Liver (tissue), 9 donors: ENCODE measurements around the gene SLC35E1. TPM values are rescaled to one million over a fixed set of nuclear protein-coding genes. Genes with fewer than 3 reads are reported as not detected.

Experiments used
- DNase-seq: peaks from one replicate; pipeline ENCODE4 v3.0.0-alpha.2; 2017; ENCODE audit warnings: low spot score
- H3K27ac ChIP-seq, 2 donors: one replicate each; pipeline ENCODE4 v1.7.0; 2013; ENCODE audit warnings: inconsistent platforms in 2 of 2, low read length in 2 of 2, control low read depth in 1 of 2, low read depth in 1 of 2, mild to moderate bottlenecking in 1 of 2
- H3K27me3 ChIP-seq, 4 donors: one replicate each; pipeline versions ENCODE4 v1.6.1 to v1.7.0; 2013; ENCODE audit warnings: low read length in 3 of 4, inconsistent platforms in 1 of 4, mild to moderate bottlenecking in 1 of 4, moderate library complexity in 1 of 4; ENCODE audit not compliant: control insufficient read depth in 4 of 4, insufficient read depth in 4 of 4
- H3K36me3 ChIP-seq, 4 donors: one replicate each; pipeline versions ENCODE4 v1.6.1 to v1.7.0; 2013; ENCODE audit warnings: low read length in 3 of 4, mild to moderate bottlenecking in 3 of 4, low read depth in 1 of 4, moderate library complexity in 1 of 4; ENCODE audit not compliant: control insufficient read depth in 4 of 4, insufficient read depth in 3 of 4
- H3K4me1 ChIP-seq, 4 donors: one replicate each; pipeline versions ENCODE4 v1.6.1 to v1.7.0; 2013; ENCODE audit warnings: low read length in 3 of 4, mild to moderate bottlenecking in 3 of 4, moderate library complexity in 1 of 4; ENCODE audit not compliant: control insufficient read depth in 4 of 4, insufficient read depth in 4 of 4
- H3K4me3 ChIP-seq, 3 donors: one replicate each; pipeline versions ENCODE4 v1.6.1 to v1.7.0; 2013; ENCODE audit warnings: low read length in 3 of 3, control low read depth in 1 of 3, low read depth in 1 of 3, mild to moderate bottlenecking in 1 of 3
- H3K9ac ChIP-seq, 2 donors: one replicate each; pipeline ENCODE4 v1.7.0; 2013; ENCODE audit warnings: low read length in 2 of 2, mild to moderate bottlenecking in 2 of 2, moderate library complexity in 2 of 2, control low read depth in 1 of 2, low read depth in 1 of 2
- H3K9me3 ChIP-seq, 4 donors: one replicate each; pipeline versions ENCODE4 v1.6.1 to v1.7.0; 2013; ENCODE audit warnings: low read length in 3 of 4; ENCODE audit not compliant: control insufficient read depth in 4 of 4
- EGR1 ChIP-seq, 2 donors: IDR thresholded peaks; 2 replicates each; pipeline ENCODE4 v1.6.1; 2016 to 2018; ENCODE audit warnings: antibody characterized with exemption in 2 of 2, low read depth in 2 of 2
- FOXA1 ChIP-seq: IDR thresholded peaks from 2 replicates; pipeline ENCODE4 v1.6.1; 2016; ENCODE audit warnings: antibody characterized with exemption
- HNF4A ChIP-seq, 2 donors: conservative IDR thresholded peaks; 2 replicates each; pipeline ENCODE4 v1.6.1; 2016; ENCODE audit warnings: antibody characterized with exemption in 2 of 2, mild to moderate bottlenecking in 2 of 2
- JUND ChIP-seq, 2 donors: IDR thresholded peaks; 2 replicates each; pipeline ENCODE4 v1.6.1; 2016; ENCODE audit warnings: antibody characterized with exemption in 2 of 2
- NR2F2 ChIP-seq: IDR thresholded peaks from 2 replicates; pipeline ENCODE4 v1.6.1; 2016; ENCODE audit warnings: antibody characterized with exemption
- RAD21 ChIP-seq, 2 donors: IDR thresholded peaks; 2 replicates each; pipeline ENCODE4 v1.6.1; 2016; ENCODE audit warnings: antibody characterized with exemption in 2 of 2, mild to moderate bottlenecking in 2 of 2
- RXRA ChIP-seq, 2 donors: IDR thresholded peaks; 2 replicates each; pipeline ENCODE4 v1.6.1; 2017 to 2018; ENCODE audit warnings: antibody characterized with exemption in 2 of 2, mild to moderate bottlenecking in 1 of 2
- SP1 ChIP-seq: IDR thresholded peaks from 2 replicates; pipeline ENCODE4 v1.6.1; 2018; ENCODE audit warnings: antibody characterized with exemption, mild to moderate bottlenecking
- TAF1 ChIP-seq: conservative IDR thresholded peaks from 2 replicates; pipeline ENCODE4 v1.6.1; 2016; ENCODE audit warnings: antibody characterized with exemption, mild to moderate bottlenecking
- YY1 ChIP-seq: IDR thresholded peaks from 2 replicates; pipeline ENCODE4 v1.6.1; 2016; ENCODE audit warnings: antibody characterized with exemption, mild to moderate bottlenecking
- WGBS: extraction: QIAGEN DNeasy Blood & Tissue Kit; methylation state at CpG from one replicate; pipeline ENCODE4 v1.1.7; 2013; 5-methylcytosine and 5-hydroxymethylcytosine counted together
- polyA plus RNA-seq, 2 donors: library from polyadenylated mRNA; stranded (reverse) in 1 of 2; unstranded in 1 of 2; fragments of 200-250 nt in 1 of 2; fragments of >200 nt in 1 of 2; fragmentation: Nextera tagmentation in 1 of 2; extraction: Ambion mirVana in 1 of 2; gene quantifications; one replicate each; pipeline versions ENCODE4 v1.2.1 to v1.2.3, GENCODE V29; 2013 to 2015
- total RNA-seq, 2 donors: library from RNA; depleted of rRNA; stranded (reverse); fragments of >200 nt; gene quantifications; one replicate each; pipeline ENCODE4 v1.2.3, GENCODE V29; 2014
- TF ChIP-seq, protein P1 (sequence below): IDR thresholded peaks from 2 replicates; pipeline ENCODE4 v1.6.1; 2016; ENCODE audit warnings: antibody characterized with exemption
- TF ChIP-seq, protein P2 (sequence below): fragments of 150-350 bp; IDR thresholded peaks from 2 replicates; pipeline ENCODE4 v1.5.1; 2017; ENCODE audit warnings: improper control_type of control experiment, low read depth, low read length; ENCODE audit not compliant: missing input control
- TF ChIP-seq, protein P3 (sequence below): IDR thresholded peaks from 2 replicates; pipeline ENCODE4 v1.6.1; 2016; ENCODE audit warnings: antibody characterized with exemption
- TF ChIP-seq, protein P4 (sequence below): IDR thresholded peaks from 2 replicates; pipeline ENCODE4 v1.6.1; 2016; ENCODE audit warnings: antibody characterized with exemption, mild to moderate bottlenecking
- TF ChIP-seq, protein P5 (sequence below): IDR thresholded peaks from 2 replicates; pipeline ENCODE4 v1.6.1; 2016; ENCODE audit warnings: antibody characterized with exemption
- donor health status: healthy.
- donor health status: healthy.
- donor health status: healthy.
- donor health status: healthy.
- donor health status: healthy.

Gene SLC35E1
- total and polyA plus RNA-seq, 4 donors, result 11.2 to 20.5 (median 12.1) TPM

- WGBS, result 72% methylated on average over 7 of the region's 7 CpGs
- H3K4me1 ChIP-seq, result peaks cover 2 to 23% (median 11%) of the 10 kb centered on the region in 4 donors
- peaks cover 0 to 7% (median 1%) of the 10 kb centered on the region in 4 donors for H3K36me3 ChIP-seq
- H3K9ac ChIP-seq, result no peak overlapping the region
- no peak overlapping the region for H3K4me3 ChIP-seq
- no peak for DNase-seq
- no peaks in the 10 kb centered on the region for H3K9me3 ChIP-seq
- no peaks in the 10 kb centered on the region for H3K27me3 ChIP-seq
- TF ChIP-seq JUND (IDR thresholded peaks at IDR 0.05), result no peak
- TF ChIP-seq RAD21 (IDR thresholded peaks at IDR 0.05), result no peak
- TF ChIP-seq, protein P1, sequence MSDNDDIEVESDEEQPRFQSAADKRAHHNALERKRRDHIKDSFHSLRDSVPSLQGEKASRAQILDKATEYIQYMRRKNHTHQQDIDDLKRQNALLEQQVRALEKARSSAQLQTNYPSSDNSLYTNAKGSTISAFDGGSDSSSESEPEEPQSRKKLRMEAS, result no peak
- TF ChIP-seq RXRA (IDR thresholded peaks at IDR 0.05), result no peak
- no peak for TF ChIP-seq SP1
- no peak for TF ChIP-seq TAF1
- TF ChIP-seq HNF4A (conservative IDR thresholded peaks at IDR 0.05), result no peak
- TF ChIP-seq, protein P2, sequence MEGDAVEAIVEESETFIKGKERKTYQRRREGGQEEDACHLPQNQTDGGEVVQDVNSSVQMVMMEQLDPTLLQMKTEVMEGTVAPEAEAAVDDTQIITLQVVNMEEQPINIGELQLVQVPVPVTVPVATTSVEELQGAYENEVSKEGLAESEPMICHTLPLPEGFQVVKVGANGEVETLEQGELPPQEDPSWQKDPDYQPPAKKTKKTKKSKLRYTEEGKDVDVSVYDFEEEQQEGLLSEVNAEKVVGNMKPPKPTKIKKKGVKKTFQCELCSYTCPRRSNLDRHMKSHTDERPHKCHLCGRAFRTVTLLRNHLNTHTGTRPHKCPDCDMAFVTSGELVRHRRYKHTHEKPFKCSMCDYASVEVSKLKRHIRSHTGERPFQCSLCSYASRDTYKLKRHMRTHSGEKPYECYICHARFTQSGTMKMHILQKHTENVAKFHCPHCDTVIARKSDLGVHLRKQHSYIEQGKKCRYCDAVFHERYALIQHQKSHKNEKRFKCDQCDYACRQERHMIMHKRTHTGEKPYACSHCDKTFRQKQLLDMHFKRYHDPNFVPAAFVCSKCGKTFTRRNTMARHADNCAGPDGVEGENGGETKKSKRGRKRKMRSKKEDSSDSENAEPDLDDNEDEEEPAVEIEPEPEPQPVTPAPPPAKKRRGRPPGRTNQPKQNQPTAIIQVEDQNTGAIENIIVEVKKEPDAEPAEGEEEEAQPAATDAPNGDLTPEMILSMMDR, result no peak
- TF ChIP-seq NR2F2, result no peak
- TF ChIP-seq YY1, result no peak
- TF ChIP-seq EGR1 (IDR thresholded peaks at IDR 0.05; ENCODE audit: low read depth in 2 of 2), result no peak
- TF ChIP-seq, protein P3, sequence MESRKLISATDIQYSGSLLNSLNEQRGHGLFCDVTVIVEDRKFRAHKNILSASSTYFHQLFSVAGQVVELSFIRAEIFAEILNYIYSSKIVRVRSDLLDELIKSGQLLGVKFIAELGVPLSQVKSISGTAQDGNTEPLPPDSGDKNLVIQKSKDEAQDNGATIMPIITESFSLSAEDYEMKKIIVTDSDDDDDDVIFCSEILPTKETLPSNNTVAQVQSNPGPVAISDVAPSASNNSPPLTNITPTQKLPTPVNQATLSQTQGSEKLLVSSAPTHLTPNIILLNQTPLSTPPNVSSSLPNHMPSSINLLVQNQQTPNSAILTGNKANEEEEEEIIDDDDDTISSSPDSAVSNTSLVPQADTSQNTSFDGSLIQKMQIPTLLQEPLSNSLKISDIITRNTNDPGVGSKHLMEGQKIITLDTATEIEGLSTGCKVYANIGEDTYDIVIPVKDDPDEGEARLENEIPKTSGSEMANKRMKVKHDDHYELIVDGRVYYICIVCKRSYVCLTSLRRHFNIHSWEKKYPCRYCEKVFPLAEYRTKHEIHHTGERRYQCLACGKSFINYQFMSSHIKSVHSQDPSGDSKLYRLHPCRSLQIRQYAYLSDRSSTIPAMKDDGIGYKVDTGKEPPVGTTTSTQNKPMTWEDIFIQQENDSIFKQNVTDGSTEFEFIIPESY, result no peak
- H3K27ac ChIP-seq, result no peak overlapping the region
Measured at GRCh38 chr19:16619457-16619856, 47.2 kb upstream of the SLC35E1 start.

DNA sequence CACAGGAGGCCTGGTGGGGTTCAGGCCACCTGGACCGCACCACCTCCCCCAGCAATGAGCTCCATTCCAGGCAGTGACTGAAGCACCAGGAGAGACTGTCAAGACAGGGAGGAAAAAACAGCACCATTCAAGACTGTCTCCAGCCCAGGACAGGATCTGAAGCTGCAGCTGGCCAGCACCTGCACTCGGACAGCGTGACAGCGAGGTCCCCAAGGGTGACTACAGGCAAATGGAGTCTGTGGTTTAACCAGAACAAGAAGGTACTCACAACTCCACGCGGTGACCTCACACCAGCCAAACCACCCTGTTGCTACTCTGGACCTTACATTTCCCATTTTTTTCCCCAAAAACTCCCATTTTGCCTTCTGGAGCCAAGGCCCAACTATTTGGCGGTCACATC, 46.0 kb upstream of the SLC35E1 start:
- Histone ChIP-seq H3K9ac (no peak overlapping the region), H3K4me3 (no peak overlapping the region), H3K9me3 (no peaks in the 10 kb centered on the region), H3K27ac (no peak overlapping the region), H3K27me3 (no peaks in the 10 kb centered on the region), H3K4me1 (peaks cover 2 to 23% (median 11%) of the 10 kb centered on the region in 4 donors), H3K36me3 (peaks cover 0 to 2% (median 0%) of the 10 kb centered on the region in 4 donors)
- 94% methylated on average over 7 of the region's 7 CpGs for WGBS
- TF ChIP-seq, protein P4, sequence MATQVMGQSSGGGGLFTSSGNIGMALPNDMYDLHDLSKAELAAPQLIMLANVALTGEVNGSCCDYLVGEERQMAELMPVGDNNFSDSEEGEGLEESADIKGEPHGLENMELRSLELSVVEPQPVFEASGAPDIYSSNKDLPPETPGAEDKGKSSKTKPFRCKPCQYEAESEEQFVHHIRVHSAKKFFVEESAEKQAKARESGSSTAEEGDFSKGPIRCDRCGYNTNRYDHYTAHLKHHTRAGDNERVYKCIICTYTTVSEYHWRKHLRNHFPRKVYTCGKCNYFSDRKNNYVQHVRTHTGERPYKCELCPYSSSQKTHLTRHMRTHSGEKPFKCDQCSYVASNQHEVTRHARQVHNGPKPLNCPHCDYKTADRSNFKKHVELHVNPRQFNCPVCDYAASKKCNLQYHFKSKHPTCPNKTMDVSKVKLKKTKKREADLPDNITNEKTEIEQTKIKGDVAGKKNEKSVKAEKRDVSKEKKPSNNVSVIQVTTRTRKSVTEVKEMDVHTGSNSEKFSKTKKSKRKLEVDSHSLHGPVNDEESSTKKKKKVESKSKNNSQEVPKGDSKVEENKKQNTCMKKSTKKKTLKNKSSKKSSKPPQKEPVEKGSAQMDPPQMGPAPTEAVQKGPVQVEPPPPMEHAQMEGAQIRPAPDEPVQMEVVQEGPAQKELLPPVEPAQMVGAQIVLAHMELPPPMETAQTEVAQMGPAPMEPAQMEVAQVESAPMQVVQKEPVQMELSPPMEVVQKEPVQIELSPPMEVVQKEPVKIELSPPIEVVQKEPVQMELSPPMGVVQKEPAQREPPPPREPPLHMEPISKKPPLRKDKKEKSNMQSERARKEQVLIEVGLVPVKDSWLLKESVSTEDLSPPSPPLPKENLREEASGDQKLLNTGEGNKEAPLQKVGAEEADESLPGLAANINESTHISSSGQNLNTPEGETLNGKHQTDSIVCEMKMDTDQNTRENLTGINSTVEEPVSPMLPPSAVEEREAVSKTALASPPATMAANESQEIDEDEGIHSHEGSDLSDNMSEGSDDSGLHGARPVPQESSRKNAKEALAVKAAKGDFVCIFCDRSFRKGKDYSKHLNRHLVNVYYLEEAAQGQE, result no peak
- TF ChIP-seq JUND (IDR thresholded peaks at IDR 0.05), result no peak
- TF ChIP-seq, protein P5, sequence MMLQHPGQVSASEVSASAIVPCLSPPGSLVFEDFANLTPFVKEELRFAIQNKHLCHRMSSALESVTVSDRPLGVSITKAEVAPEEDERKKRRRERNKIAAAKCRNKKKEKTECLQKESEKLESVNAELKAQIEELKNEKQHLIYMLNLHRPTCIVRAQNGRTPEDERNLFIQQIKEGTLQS, result no peak
- TF ChIP-seq FOXA1, result no peak
- no peak for TF ChIP-seq SP1
- TF ChIP-seq EGR1 (IDR thresholded peaks at IDR 0.05; ENCODE audit: low read depth in 2 of 2), result no peak
- no peak for TF ChIP-seq TAF1
- TF ChIP-seq, protein P1, result no peak
- no peak for TF ChIP-seq RAD21 (IDR thresholded peaks at IDR 0.05)
- TF ChIP-seq NR2F2, result no peak
- no peak for TF ChIP-seq RXRA (IDR thresholded peaks at IDR 0.05)
- DNase-seq, result no peak
